MM.1S (cell line): ENCODE results near the gene RUNX1.

Experiments used
- DNase-seq: peaks from one replicate; pipeline ENCODE4 v3.0.0-alpha.2; 2015
- H2AFZ ChIP-seq: fragments of 300-600 bp; sonication (generic); 2 replicates; pipeline ENCODE4 v1.6.0; 2016; ENCODE audit warnings: antibody characterized with exemption, low read length
- H3F3A ChIP-seq: fragments of 300-600 bp; sonication (generic); 2 replicates; pipeline ENCODE4 v1.6.1; 2016; ENCODE audit warnings: mild to moderate bottlenecking, antibody characterized with exemption, low read length, moderate library complexity, mixed read lengths; ENCODE audit not compliant: insufficient read depth
- H3K27ac ChIP-seq: fragments of 300-600 bp; sonication (generic); 2 replicates; pipeline ENCODE4 v1.5.1; 2016; ENCODE audit warnings: mild to moderate bottlenecking, low read length
- H3K27me3 ChIP-seq: fragments of 300-600 bp; sonication (generic); replicated peaks from 2 replicates; pipeline ENCODE4 v1.6.0; 2016; ENCODE audit warnings: low read length; ENCODE audit not compliant: insufficient read depth
- H3K36me3 ChIP-seq: fragments of 300-600 bp; sonication (generic); replicated peaks from 2 replicates; pipeline ENCODE4 v1.6.1; 2016; ENCODE audit warnings: mild to moderate bottlenecking, low read length, mixed read lengths; ENCODE audit not compliant: insufficient read depth
- H3K4me1 ChIP-seq: fragments of 300-600 bp; sonication (generic); 2 replicates; pipeline ENCODE4 v1.6.1; 2016; ENCODE audit warnings: low read length, mixed read lengths
- H3K4me2 ChIP-seq: fragments of 300-600 bp; sonication (generic); 2 replicates; pipeline ENCODE4 v1.6.0; 2016; ENCODE audit warnings: low read depth, low read length
- H3K4me3 ChIP-seq: fragments of 300-600 bp; sonication (generic); 2 replicates; pipeline ENCODE4 v1.5.1; 2016; ENCODE audit warnings: low read length, mixed read lengths
- H3K79me2 ChIP-seq: fragments of 300-600 bp; sonication (generic); 2 replicates; pipeline ENCODE4 v1.6.1; 2016; ENCODE audit warnings: mixed run types, low read length, mixed read lengths
- H3K9ac ChIP-seq: fragments of 300-600 bp; sonication (generic); 2 replicates; pipeline ENCODE4 v1.6.1; 2016; ENCODE audit warnings: low read length, mixed read lengths
- H3K9me2 ChIP-seq: fragments of 300-600 bp; sonication (generic); replicated peaks from 2 replicates; pipeline ENCODE4 v1.6.1; 2016; ENCODE audit warnings: mild to moderate bottlenecking, low read length, mixed read lengths; ENCODE audit not compliant: insufficient read depth
- H3K9me3 ChIP-seq: fragments of 300-600 bp; sonication (generic); replicated peaks from 2 replicates; pipeline ENCODE4 v1.6.1; 2016; ENCODE audit warnings: mild to moderate bottlenecking, low read length, mixed read lengths; ENCODE audit not compliant: insufficient read depth
- H4K20me1 ChIP-seq: fragments of 300-600 bp; sonication (generic); 2 replicates; pipeline ENCODE4 v1.6.1; 2016; ENCODE audit warnings: mild to moderate bottlenecking, low read length, moderate library complexity, mixed read lengths; ENCODE audit not compliant: insufficient read depth
- EZH2 ChIP-seq: fragments of 300-600 bp; sonication (generic); optimal IDR thresholded peaks from 2 replicates; pipeline ENCODE3; 2017; ENCODE audit warnings: low read depth, mild to moderate bottlenecking, antibody characterized with exemption, low read length, mixed read lengths
- EZH2phosphoT487 ChIP-seq: fragments of 300-600 bp; sonication (generic); IDR thresholded peaks from 2 replicates; pipeline ENCODE4 v1.6.1; 2018; ENCODE audit warnings: antibody characterized with exemption, low read length
- TF ChIP-seq, protein P1 (sequence below): fragments of 300-600 bp; sonication (generic); IDR thresholded peaks from 2 replicates; pipeline ENCODE4 v1.5.1; 2016; ENCODE audit warnings: antibody characterized with exemption, low read length, mixed read lengths

Gene RUNX1

DNA sequence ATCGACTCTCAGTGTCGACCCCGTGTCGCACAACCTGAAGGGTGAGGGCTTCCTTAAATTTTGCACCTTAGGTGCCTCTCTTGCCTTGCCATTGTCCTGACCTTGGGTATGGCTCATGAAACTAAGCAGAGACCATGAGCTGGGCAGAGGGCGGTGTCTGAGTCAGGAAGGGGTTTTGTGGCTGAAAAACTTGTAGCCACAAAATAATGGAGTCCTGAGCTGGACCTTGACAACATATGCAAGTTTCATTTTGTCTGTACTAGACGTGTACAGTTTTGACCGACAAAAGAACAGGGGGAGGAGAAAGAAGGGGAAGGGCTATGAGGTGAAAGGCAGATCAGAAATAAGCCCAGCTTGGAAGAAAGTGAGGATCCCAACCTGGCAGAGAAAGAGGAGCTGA, 8.3 kb upstream of the RUNX1 start:
- TF ChIP-seq, protein P1, sequence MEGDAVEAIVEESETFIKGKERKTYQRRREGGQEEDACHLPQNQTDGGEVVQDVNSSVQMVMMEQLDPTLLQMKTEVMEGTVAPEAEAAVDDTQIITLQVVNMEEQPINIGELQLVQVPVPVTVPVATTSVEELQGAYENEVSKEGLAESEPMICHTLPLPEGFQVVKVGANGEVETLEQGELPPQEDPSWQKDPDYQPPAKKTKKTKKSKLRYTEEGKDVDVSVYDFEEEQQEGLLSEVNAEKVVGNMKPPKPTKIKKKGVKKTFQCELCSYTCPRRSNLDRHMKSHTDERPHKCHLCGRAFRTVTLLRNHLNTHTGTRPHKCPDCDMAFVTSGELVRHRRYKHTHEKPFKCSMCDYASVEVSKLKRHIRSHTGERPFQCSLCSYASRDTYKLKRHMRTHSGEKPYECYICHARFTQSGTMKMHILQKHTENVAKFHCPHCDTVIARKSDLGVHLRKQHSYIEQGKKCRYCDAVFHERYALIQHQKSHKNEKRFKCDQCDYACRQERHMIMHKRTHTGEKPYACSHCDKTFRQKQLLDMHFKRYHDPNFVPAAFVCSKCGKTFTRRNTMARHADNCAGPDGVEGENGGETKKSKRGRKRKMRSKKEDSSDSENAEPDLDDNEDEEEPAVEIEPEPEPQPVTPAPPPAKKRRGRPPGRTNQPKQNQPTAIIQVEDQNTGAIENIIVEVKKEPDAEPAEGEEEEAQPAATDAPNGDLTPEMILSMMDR: no peak
- TF ChIP-seq EZH2 (no peak), EZH2phosphoT487 (no peak)

DNA sequence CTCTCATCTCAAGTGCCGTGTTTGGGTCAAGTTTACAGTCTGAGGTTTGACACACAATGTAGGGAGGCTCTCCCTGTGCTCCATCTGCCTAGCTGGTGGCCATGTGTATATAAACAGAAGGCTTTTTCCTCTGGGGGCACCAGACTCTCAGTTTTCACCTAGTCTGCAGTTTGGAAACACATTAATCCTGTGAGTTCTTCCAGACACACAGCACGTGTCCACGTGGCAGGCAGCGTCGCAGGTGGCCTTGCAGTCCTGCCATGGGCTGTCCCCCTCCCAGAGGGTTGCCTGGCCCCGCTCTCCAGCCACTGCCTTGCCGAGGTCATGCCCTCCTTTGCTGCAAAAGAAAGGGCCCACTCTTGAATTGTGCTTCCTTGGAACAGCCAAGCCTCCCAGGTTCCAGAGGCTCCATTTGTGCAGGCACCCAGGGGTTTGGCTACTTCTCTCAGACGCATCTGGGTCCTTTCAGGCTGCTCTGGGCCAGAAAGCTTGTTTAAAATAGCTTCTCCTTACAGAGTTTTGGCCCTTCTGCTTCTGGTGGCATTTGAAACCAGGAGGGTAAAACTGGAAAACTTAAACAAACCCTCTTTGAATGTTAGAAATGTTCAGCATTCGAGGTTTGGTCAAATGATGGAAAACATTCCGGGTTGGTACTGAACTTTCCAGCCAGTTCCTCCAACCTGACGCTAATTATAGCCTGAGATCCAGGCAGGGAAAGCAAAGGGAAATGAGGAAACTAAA, 4.4 kb upstream of the RUNX1 start:
- H3K4me2 ChIP-seq: no peak overlapping the region
- no peaks in the 10 kb centered on the region for H3K9me3 ChIP-seq
- peaks cover 44% of the 10 kb centered on the region for H3K4me1 ChIP-seq
- peaks cover 39% of the 10 kb centered on the region for H3K27me3 ChIP-seq
- no peak overlapping the region for H3K27ac ChIP-seq
- no peaks in the 10 kb centered on the region for H4K20me1 ChIP-seq
- DNase-seq: no peak
- no peaks in the 10 kb centered on the region for H3K79me2 ChIP-seq
- no peaks in the 10 kb centered on the region for H3K36me3 ChIP-seq
- H3K9me2 ChIP-seq: no peaks in the 10 kb centered on the region
- no peak overlapping the region for H2AFZ ChIP-seq
- no peak overlapping the region for H3K4me3 ChIP-seq
- peaks cover 36% of the 10 kb centered on the region for H3F3A ChIP-seq
- H3K9ac ChIP-seq: no peak overlapping the region
- TF ChIP-seq EZH2phosphoT487 (no peak), EZH2 (no peak)
- TF ChIP-seq, protein P1: no peak

More for the DNA sequence above, 8.3 kb upstream of the RUNX1 start:
- no peak overlapping the region for H3K4me3 ChIP-seq
- H3K9ac ChIP-seq: no peak overlapping the region
- H3K36me3 ChIP-seq: no peaks in the 10 kb centered on the region
- DNase-seq: peak; percentile 96
- H3K9me2 ChIP-seq: no peaks in the 10 kb centered on the region
- no peak overlapping the region for H3K27ac ChIP-seq
- H4K20me1 ChIP-seq: no peaks in the 10 kb centered on the region
- H3K27me3 ChIP-seq: peaks cover 68% of the 10 kb centered on the region
- H3F3A ChIP-seq: peaks cover 9% of the 10 kb centered on the region; the same call in 1 of the 2 replicates
- H3K4me1 ChIP-seq: peaks cover 16% of the 10 kb centered on the region
- peak overlapping the region; percentile 40 for H3K4me2 ChIP-seq
- H3K79me2 ChIP-seq: no peaks in the 10 kb centered on the region
- H3K9me3 ChIP-seq: no peaks in the 10 kb centered on the region
- no peak overlapping the region for H2AFZ ChIP-seq

DNA sequence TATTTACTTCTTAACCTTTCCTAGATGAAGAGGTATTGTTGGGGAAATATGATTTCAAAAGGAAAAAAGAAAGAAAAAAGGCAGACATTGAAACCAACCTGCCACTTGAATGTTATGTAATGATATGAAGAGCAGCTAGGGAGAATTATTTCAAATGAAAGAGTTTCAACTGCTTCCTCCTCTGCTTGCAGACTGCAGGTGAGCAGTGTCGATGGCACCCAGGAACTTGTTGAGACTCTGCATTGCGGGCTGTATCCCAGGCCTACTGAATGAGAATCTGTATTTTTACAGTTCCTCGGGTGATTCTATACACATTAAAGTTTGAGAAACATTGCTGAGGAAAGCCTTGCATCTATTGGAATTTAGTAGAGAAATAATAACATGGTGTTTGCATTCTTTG, 3.7 kb upstream of the RUNX1 start:
- peaks cover 44% of the 10 kb centered on the region for H3K4me1 ChIP-seq
- TF ChIP-seq, protein P1: no peak
- TF ChIP-seq EZH2phosphoT487 (no peak), EZH2 (no peak)
- H3K79me2 ChIP-seq: no peaks in the 10 kb centered on the region
- H2AFZ ChIP-seq: no peak overlapping the region
- H3K9me2 ChIP-seq: no peaks in the 10 kb centered on the region
- H3K9me3 ChIP-seq: no peaks in the 10 kb centered on the region
- no peak overlapping the region for H3K27ac ChIP-seq
- no peak overlapping the region for H3K4me2 ChIP-seq
- H3F3A ChIP-seq: peaks cover 41% of the 10 kb centered on the region
- no peaks in the 10 kb centered on the region for H4K20me1 ChIP-seq
- H3K4me3 ChIP-seq: no peak overlapping the region
- H3K9ac ChIP-seq: no peak overlapping the region
- no peak for DNase-seq
- peaks cover 32% of the 10 kb centered on the region for H3K27me3 ChIP-seq
- no peaks in the 10 kb centered on the region for H3K36me3 ChIP-seq
